ENCODE results near the gene MFAP3L. TPM values are rescaled to one million over a fixed set of nuclear protein-coding genes. Genes with fewer than 3 reads are reported as not detected.
"Not testable (repeated sequence)": the region's sequence is repeated elsewhere in the genome, so short reads cannot be mapped to it uniquely, and the experiment has no call there.

The MFAP3L gene
- polyA plus RNA-seq, 1 donor from 2014 or later, result 0.34 TPM

GRCh38 chr4:169952236-169953002 is 73.8 kb downstream of the MFAP3L start:
- Mint-ChIP-seq H3K36me3 (no peaks in the 10 kb centered on the region), H3K4me3 (no peak overlapping the region), H3K9me3 (no peaks in the 10 kb centered on the region)

GRCh38 chr4:169948271-169948670 is 77.9 kb downstream of the MFAP3L start:
- H3K9me3 Mint-ChIP-seq, result no peaks in the 10 kb centered on the region
- no peak overlapping the region for H3K27ac Mint-ChIP-seq
- H3K36me3 Mint-ChIP-seq, result no peaks in the 10 kb centered on the region
- no peak overlapping the region for H3K4me3 Mint-ChIP-seq
- H3K4me1 Mint-ChIP-seq, result peaks cover 0 to 9% (median 6%) of the 10 kb centered on the region in 3 donors
- peaks cover 3% of the 10 kb centered on the region for H3K27me3 Mint-ChIP-seq

More at GRCh38 chr4:169952236-169953002, 73.8 kb downstream of the MFAP3L start:
- peaks cover 3% of the 10 kb centered on the region for H3K27me3 Mint-ChIP-seq
- H3K27ac Mint-ChIP-seq, result no peak overlapping the region
- peaks cover 0 to 9% (median 6%) of the 10 kb centered on the region in 3 donors for H3K4me1 Mint-ChIP-seq

DNA sequence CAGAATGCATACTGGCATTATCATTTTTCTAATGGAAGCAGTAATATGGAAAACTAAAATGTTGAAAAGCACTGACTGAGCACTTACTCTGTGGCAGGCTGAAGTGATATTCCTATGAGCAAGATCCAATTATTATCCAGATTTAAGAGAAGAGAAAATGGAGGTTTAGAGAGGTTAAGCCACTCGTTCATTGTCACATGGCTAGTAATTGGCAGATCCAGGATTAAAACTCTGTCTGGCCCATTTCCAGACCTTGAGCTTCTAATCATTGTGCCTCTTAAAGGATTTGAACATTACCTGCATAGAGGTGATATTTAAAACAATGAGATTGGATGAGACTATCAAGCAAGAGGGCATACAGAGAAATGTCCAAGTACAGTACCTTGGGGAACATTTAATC is 80.6 kb downstream of the MFAP3L start:
- H3K27ac Mint-ChIP-seq, result no peak overlapping the region
- peaks cover 2% of the 10 kb centered on the region for H3K36me3 Mint-ChIP-seq
- H3K4me1 Mint-ChIP-seq, result peaks cover 0 to 1% (median 0%) of the 10 kb centered on the region in 3 donors
- H3K9me3 Mint-ChIP-seq, result no peaks in the 10 kb centered on the region
- no peak overlapping the region for H3K4me3 Mint-ChIP-seq
- peaks cover 4% of the 10 kb centered on the region for H3K27me3 Mint-ChIP-seq

DNA sequence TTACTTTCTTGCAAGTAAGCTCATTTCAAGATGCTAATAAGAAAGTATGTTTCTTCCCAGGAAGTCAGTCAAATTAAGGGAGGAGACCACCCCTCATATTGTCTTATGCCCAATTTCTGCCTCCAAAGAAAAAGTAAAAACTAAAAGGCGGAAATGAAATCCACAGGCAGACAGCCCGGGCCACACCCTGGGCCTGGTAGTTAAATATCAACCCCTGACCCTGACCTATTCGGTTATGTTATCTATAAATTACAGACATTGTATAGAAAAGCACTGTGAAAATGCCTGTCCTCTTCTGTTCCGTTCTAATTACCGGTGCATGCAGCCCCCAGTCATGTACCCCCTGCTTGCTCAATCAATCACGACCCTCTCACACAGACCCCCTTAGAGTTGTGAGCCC is 82.6 kb downstream of the MFAP3L start:
- H3K27me3 Mint-ChIP-seq, H3K9me3 Mint-ChIP-seq, H3K27ac Mint-ChIP-seq, H3K4me1 Mint-ChIP-seq, H3K36me3 Mint-ChIP-seq: not testable (repeated sequence)
- peak overlapping the region in 2 of 4 donors; percentile 9 to 51 for H3K4me3 Mint-ChIP-seq

DNA sequence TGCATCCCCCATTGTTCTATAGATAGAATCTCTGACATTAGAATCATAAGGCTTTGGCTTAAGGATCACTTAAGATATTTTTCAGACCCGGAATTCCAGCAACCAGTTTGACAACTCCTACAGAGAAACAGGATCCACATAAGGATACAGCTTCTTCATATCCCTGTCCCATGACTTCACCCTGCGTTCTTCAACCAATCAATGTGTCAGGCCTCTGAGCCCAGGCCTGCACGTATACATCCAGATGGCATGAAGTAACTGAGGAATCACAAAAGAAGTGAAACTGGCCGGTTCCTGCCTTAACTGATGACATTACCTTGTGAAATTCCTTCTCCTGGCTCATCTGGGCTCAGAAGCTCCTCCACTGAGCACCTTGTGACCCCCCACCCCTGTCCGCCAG is 85.1 kb downstream of the MFAP3L start:
- H3K27ac Mint-ChIP-seq, result no peak overlapping the region
- no peak overlapping the region for H3K4me3 Mint-ChIP-seq
- H3K9me3 Mint-ChIP-seq, result peaks cover 0 to 2% (median 0%) of the 10 kb centered on the region in 3 donors
- peaks cover 1% of the 10 kb centered on the region for H3K27me3 Mint-ChIP-seq
- H3K36me3 Mint-ChIP-seq, result peaks cover 4% of the 10 kb centered on the region
- peaks cover 0 to 1% (median 0%) of the 10 kb centered on the region in 3 donors for H3K4me1 Mint-ChIP-seq

- peaks cover 4% of the 10 kb centered on the region for H3K36me3 Mint-ChIP-seq
- H3K4me1 Mint-ChIP-seq, result peaks cover 0 to 1% (median 0%) of the 10 kb centered on the region in 3 donors
- H3K27me3 Mint-ChIP-seq, result peaks cover 1% of the 10 kb centered on the region
- peak overlapping the region in 1 of 4 donors; percentile 45 for H3K4me3 Mint-ChIP-seq
- peaks cover 0 to 2% (median 0%) of the 10 kb centered on the region in 3 donors for H3K9me3 Mint-ChIP-seq
- no peak overlapping the region for H3K27ac Mint-ChIP-seq
Observed at GRCh38 chr4:169940460-169940859, 85.7 kb downstream of the MFAP3L start.

Other genes starting within 250 kb of the MFAP3L start
- not detected for gene AADAT, start 63.6 kb upstream of the MFAP3L start, polyA plus RNA-seq